Measurements from ENCODE around the gene IFNA10.
"Not testable (repeated sequence)": the region's sequence is repeated elsewhere in the genome, so short reads cannot be mapped to it uniquely, and the experiment has no call there.

DNA sequence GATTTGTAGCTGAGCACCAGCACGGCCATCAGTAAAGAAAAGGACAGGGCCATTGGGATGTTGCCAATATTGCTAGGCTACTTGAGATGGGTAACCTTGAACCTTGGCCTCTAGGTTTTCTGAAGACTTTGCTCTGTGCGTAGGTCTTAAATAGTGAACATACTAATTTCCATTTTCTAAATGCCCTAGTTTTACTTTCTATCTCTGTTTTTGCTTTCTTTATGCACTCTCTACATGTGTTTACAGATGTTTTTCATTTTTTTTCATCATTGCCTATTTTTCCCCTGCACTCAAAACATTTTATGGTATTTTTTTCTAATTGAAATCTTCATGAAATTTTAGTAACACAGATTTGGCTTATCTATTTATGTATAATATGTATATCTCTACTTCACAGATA is 40.4 kb downstream of the IFNA10 start, which contains the start of gene IFNA21:
- TF ChIP-seq, protein P1, sequence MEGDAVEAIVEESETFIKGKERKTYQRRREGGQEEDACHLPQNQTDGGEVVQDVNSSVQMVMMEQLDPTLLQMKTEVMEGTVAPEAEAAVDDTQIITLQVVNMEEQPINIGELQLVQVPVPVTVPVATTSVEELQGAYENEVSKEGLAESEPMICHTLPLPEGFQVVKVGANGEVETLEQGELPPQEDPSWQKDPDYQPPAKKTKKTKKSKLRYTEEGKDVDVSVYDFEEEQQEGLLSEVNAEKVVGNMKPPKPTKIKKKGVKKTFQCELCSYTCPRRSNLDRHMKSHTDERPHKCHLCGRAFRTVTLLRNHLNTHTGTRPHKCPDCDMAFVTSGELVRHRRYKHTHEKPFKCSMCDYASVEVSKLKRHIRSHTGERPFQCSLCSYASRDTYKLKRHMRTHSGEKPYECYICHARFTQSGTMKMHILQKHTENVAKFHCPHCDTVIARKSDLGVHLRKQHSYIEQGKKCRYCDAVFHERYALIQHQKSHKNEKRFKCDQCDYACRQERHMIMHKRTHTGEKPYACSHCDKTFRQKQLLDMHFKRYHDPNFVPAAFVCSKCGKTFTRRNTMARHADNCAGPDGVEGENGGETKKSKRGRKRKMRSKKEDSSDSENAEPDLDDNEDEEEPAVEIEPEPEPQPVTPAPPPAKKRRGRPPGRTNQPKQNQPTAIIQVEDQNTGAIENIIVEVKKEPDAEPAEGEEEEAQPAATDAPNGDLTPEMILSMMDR (IDR thresholded peaks at IDR 0.05), result not testable (repeated sequence)
- TF ChIP-seq POLR2A, POLR2AphosphoS5 (IDR thresholded peaks at IDR 0.05): not testable (repeated sequence)

All from transverse colon (tissue), 4 donors.